GM12878 (cell line): ENCODE measurements around the gene PLEKHA6. TPM values are rescaled to one million over a fixed set of nuclear protein-coding genes. Genes with fewer than 3 reads are reported as not detected.

Source experiments
- ATAC-seq: fragments of 200-7000 bp; cut with Tn5 transposase; 3 replicates; pipeline ENCODE4 v1.9.1; 2020; ENCODE audit warnings: mild to moderate bottlenecking, moderate library complexity
- BruUV-seq: library from RNA; stranded (reverse); fragments of 400-500 nt; replicated peaks from 2 replicates; lab custom pipeline; 2021; lab: Mats Ljungman, UMichigan
- CTCF ChIA-PET: fragments of 300-600 bp; sonication (Branson Sonifier 250); formaldehyde crosslinking; extraction: SDS; loops from one replicate; lab custom pipeline; 2021; ENCODE audit warnings: inconsistent platforms; lab: Yijun Ruan, JAX
- POLR2A ChIA-PET: fragments of 350-600 bp; formaldehyde crosslinking; extraction: SDS; loops from one replicate; lab custom pipeline; 2021; ENCODE audit warnings: inconsistent platforms; lab: Charles Lee
- RAD21 ChIA-PET: fragments of 300-600 bp; sonication (Branson Sonifier 250); formaldehyde crosslinking; loops from one replicate; lab custom pipeline; 2023; ENCODE audit warnings: antibody characterized with exemption; ENCODE audit not compliant: unreplicated experiment; lab: Charles Lee
- SMC1A ChIA-PET: fragments of 300-600 bp; sonication (Branson Sonifier 250); formaldehyde crosslinking; loops from one replicate; lab custom pipeline; 2023; ENCODE audit not compliant: unreplicated experiment, uncharacterized antibody; lab: Charles Lee
- DNase-seq: peaks from one replicate; pipeline ENCODE4 v3.0.0-alpha.2; 2011; ENCODE audit warnings: low read depth, low spot score
- FAIRE-seq: peaks from 3 replicates; lab custom pipeline; 2011; peaks lifted over from hg19 to GRCh38; lab: Jason Lieb, UNC
- H2AFZ ChIP-seq: 2 replicates; pipeline ENCODE4 v1.6.0; 2011; ENCODE audit warnings: low read depth, low read length, control low read depth; ENCODE audit not compliant: control insufficient read depth
- H3K27ac ChIP-seq: 2 replicates; pipeline ENCODE4 v1.5.1; 2011; ENCODE audit warnings: control low read depth; ENCODE audit not compliant: control insufficient read depth, insufficient read depth
- H3K27me3 ChIP-seq, 2 experiments: replicated peaks in 1 of 2; 2 replicates each; pipeline versions ENCODE4 v1.6.0 to v1.6.1; 2011; ENCODE audit warnings: low read length in 1 of 2; ENCODE audit not compliant: control insufficient read depth in 2 of 2, insufficient read depth in 2 of 2
- H3K36me3 ChIP-seq, 2 experiments: 2 replicates each; pipeline ENCODE4 v1.5.1; 2011; ENCODE audit warnings: low read length in 1 of 2; ENCODE audit not compliant: control insufficient read depth in 2 of 2, insufficient read depth in 2 of 2
- H3K4me1 ChIP-seq: 2 replicates; pipeline ENCODE4 v1.6.1; 2011; ENCODE audit warnings: mild to moderate bottlenecking, low read length, moderate library complexity, mixed read lengths; ENCODE audit not compliant: control insufficient read depth, insufficient read depth
- H3K4me2 ChIP-seq: 2 replicates; pipeline ENCODE4 v1.6.0; 2011; ENCODE audit warnings: control low read depth; ENCODE audit not compliant: control insufficient read depth, insufficient read depth
- H3K4me3 ChIP-seq: fragments of 200-600 bp; sonication (generic); 2 replicates; pipeline ENCODE4 v1.5.1; 2016
- H3K79me2 ChIP-seq: 2 replicates; pipeline ENCODE4 v1.6.0; 2011; ENCODE audit warnings: low read length; ENCODE audit not compliant: control insufficient read depth, insufficient read depth
- H3K9ac ChIP-seq: 2 replicates; pipeline ENCODE4 v1.8.0; 2011; ENCODE audit warnings: low read length, control low read depth, mixed read lengths; ENCODE audit not compliant: control insufficient read depth, insufficient read depth
- H3K9me3 ChIP-seq: replicated peaks from 3 replicates; pipeline ENCODE4 v1.5.1; 2011; ENCODE audit warnings: mild to moderate bottlenecking, low read length; ENCODE audit not compliant: control insufficient read depth, insufficient read depth
- H4K20me1 ChIP-seq: 2 replicates; pipeline ENCODE4 v1.6.0; 2011; ENCODE audit not compliant: control insufficient read depth, insufficient read depth
- HDAC2 ChIP-seq: fragments of 200-600 bp; sonication (generic); IDR thresholded peaks from 2 replicates; pipeline ENCODE4 v1.6.1; 2017
- NFYB ChIP-seq: IDR thresholded peaks from 2 replicates; pipeline ENCODE4 v1.6.1; 2011; ENCODE audit warnings: low read depth, mild to moderate bottlenecking, low read length, improper control_type of control experiment, moderate library complexity; ENCODE audit not compliant: insufficient read depth
- POLR2AphosphoS2 ChIP-seq: IDR thresholded peaks from 2 replicates; pipeline ENCODE4 v1.6.1; 2011; ENCODE audit warnings: low read depth, mild to moderate bottlenecking, low read length, improper control_type of control experiment, moderate library complexity
- YY1 ChIP-seq: IDR thresholded peaks from 2 replicates; pipeline ENCODE4 v1.6.1; 2011; ENCODE audit warnings: low read depth, mild to moderate bottlenecking, low read length
- ZNF384 ChIP-seq: IDR thresholded peaks from 2 replicates; pipeline ENCODE4 v1.6.1; 2012; ENCODE audit warnings: low read depth, mild to moderate bottlenecking, low read length, improper control_type of control experiment, borderline replicate concordance
- WGBS: methylation state at CpG from one replicate; pipeline ENCODE4 v1.1.6; 2016; ENCODE audit warnings: low lambda C conversion rate; ENCODE audit not compliant: insufficient replicate concordance, insufficient coverage; ENCODE audit errors: missing lambda C conversion rate; 5-methylcytosine and 5-hydroxymethylcytosine counted together
- in situ Hi-C: fragments of 300-500 bp; cut with MboI; formaldehyde crosslinking; loops from 9 replicates; pipeline ENCODE4 v1.14.3; 2018; ENCODE audit warnings: mixed read lengths
- intact Hi-C: fragments of 100-400 bp; cut with micrococcal nuclease; formaldehyde crosslinking; loops from one replicate; pipeline ENCODE4 v1.14.2; 2022; ENCODE audit not compliant: unreplicated experiment
- polyA plus RNA-seq, 11 experiments: library from polyadenylated mRNA; depleted of rRNA in 4 of 11; unstranded in 6 of 11; stranded (reverse) in 5 of 11; fragments of >200 nt; fragmentation: Nextera tagmentation in 4 of 11; fragmentation: Illumina TruSeq in 1 of 11; extraction: Ambion mirVana in 4 of 11; extraction: Trizol in 1 of 11; gene quantifications; 1 replicate in 1 of 11; 2 replicates in 10 of 11; pipeline versions ENCODE4 v1.2.1 to v1.2.3, GENCODE V29; 2011 to 2016; ENCODE audit warnings: inconsistent platforms in 2 of 11, missing spikeins in 2 of 11, low read depth in 1 of 11
- total RNA-seq, 4 experiments: library from RNA; depleted of rRNA in 3 of 4; stranded (reverse); fragments of >200 nt in 3 of 4; fragmentation: Illumina TruSeq in 1 of 4; extraction: Trizol in 1 of 4; gene quantifications; 2 replicates each; pipeline versions ENCODE4 v1.2.1 to v1.2.3, GENCODE V29; 2013 to 2021
- TF ChIP-seq, protein P1 (sequence below), 3 experiments: IDR thresholded peaks in 2 of 3; conservative IDR thresholded peaks in 1 of 3; 2 replicates each; pipeline ENCODE4 v1.5.1; 2011; ENCODE audit warnings: low read depth in 3 of 3, low read length in 3 of 3, mild to moderate bottlenecking in 3 of 3, control low read depth in 2 of 3, moderate library complexity in 2 of 3, inconsistent platforms in 1 of 3, mixed read lengths in 1 of 3; ENCODE audit not compliant: control insufficient read depth in 2 of 3, insufficient read depth in 1 of 3; ENCODE audit errors: extremely low read depth in 1 of 3

The PLEKHA6 gene
- total and polyA plus RNA-seq, 10 of the 15 experiments (the other 5 are each of a cell fraction or from before 2014, with no cell fraction given): 0.04 to 0.81 (median 0.19) TPM; not detected in 4

DNA sequence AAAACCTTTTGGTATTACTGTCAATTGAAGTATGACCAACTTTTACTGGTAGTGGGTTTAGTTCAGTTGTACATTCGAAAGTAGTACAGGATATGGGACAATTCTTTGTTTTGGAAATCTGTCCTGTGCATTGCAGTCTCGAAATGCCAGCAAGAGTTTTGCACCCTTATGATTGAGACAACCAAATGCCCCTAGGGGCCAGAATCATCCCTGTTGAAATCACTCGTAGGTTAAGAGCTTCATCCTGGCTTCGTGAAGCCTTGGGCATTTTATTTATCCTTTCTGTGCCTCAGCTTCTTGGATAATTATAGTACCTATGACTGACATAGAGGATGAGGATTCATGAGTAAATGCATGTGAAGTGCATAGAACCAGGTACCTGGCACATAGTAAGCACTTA, 143.5 kb downstream of the PLEKHA6 start:
- no peak overlapping the region for H3K4me2 ChIP-seq
- H3K4me3 ChIP-seq: no peak overlapping the region
- H3K9ac ChIP-seq: no peak overlapping the region
- FAIRE-seq (no peak), ATAC-seq (no peak), DNase-seq (no peak)
- no peaks in the 10 kb centered on the region for H3K9me3 ChIP-seq
- WGBS: 13% methylated on average over 4 of the region's 4 CpGs
- ChIA-PET POLR2A (no interaction called here), RAD21 (interaction anchor here (1.0 kb wide), 1 partner anchor 148 kb away, joined by 3 read pairs; no protein-coding TSS in a partner anchor), CTCF (interaction anchor here (0.9 to 5.2 kb wide), 6 partner anchors 10 to 287 kb away, joined by 3 to 30 read pairs (median 22); no protein-coding TSS in a partner anchor), SMC1A (interaction anchor here (1.3 to 1.4 kb wide), 2 partner anchors 9 to 179 kb away, joined by 4 read pairs; no protein-coding TSS in a partner anchor)
- TF ChIP-seq NFYB: no peak
- TF ChIP-seq YY1: no peak
- no peak for TF ChIP-seq ZNF384
- TF ChIP-seq POLR2AphosphoS2: no peak
- TF ChIP-seq, protein P1, sequence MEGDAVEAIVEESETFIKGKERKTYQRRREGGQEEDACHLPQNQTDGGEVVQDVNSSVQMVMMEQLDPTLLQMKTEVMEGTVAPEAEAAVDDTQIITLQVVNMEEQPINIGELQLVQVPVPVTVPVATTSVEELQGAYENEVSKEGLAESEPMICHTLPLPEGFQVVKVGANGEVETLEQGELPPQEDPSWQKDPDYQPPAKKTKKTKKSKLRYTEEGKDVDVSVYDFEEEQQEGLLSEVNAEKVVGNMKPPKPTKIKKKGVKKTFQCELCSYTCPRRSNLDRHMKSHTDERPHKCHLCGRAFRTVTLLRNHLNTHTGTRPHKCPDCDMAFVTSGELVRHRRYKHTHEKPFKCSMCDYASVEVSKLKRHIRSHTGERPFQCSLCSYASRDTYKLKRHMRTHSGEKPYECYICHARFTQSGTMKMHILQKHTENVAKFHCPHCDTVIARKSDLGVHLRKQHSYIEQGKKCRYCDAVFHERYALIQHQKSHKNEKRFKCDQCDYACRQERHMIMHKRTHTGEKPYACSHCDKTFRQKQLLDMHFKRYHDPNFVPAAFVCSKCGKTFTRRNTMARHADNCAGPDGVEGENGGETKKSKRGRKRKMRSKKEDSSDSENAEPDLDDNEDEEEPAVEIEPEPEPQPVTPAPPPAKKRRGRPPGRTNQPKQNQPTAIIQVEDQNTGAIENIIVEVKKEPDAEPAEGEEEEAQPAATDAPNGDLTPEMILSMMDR (IDR thresholded peaks at IDR 0.05 in 2 of 3, conservative IDR thresholded peaks at IDR 0.05 in 1 of 3; ENCODE audit: control insufficient read depth in 2 of 3, extremely low read depth in 1 of 3, insufficient read depth in 1 of 3, low read depth in 3 of 3, low read length in 3 of 3): no peak
- no peak for TF ChIP-seq HDAC2
- no peaks in the 10 kb centered on the region for H3K36me3 ChIP-seq
- no peaks in the 10 kb centered on the region; the same call in 1 of the 2 replicates for H4K20me1 ChIP-seq
- H2AFZ ChIP-seq: no peak overlapping the region
- no TSS peak for BruUV-seq
- in situ Hi-C loops (no loop called here), intact Hi-C loops (no loop called here)
- no peak overlapping the region for H3K27ac ChIP-seq
- H3K4me1 ChIP-seq: no peaks in the 10 kb centered on the region
- no peaks in the 10 kb centered on the region; a peak in 1 of 4 replicates for H3K27me3 ChIP-seq
- no peaks in the 10 kb centered on the region for H3K79me2 ChIP-seq
